Left cardiac atrium (tissue), 4 donors: ENCODE data around the gene IP6K1. TPM values are rescaled to one million over a fixed set of nuclear protein-coding genes. Genes with fewer than 3 reads are reported as not detected.
A peak's percentile ranks its signal among the peaks of the same experiment; 100 is the strongest.

Experiments
- ATAC-seq, 2 donors: fragments of 200-7000 bp; cut with Tn5 transposase; one replicate each; pipeline ENCODE4 v1.9.1; 2020; ENCODE audit warnings: mild to moderate bottlenecking in 2 of 2, moderate library complexity in 2 of 2
- DNase-seq: peaks from one replicate; pipeline ENCODE4 v3.0.0-alpha.2; 2020
- intact Hi-C, 2 donors: fragments of 100-400 bp; cut with DNase I; formaldehyde crosslinking; loops; one replicate each; pipeline versions ENCODE4 v1.14.1 to v1.15.1; 2022 to 2023
- total RNA-seq, 2 donors: library from RNA; stranded (reverse); fragmentation: NEBNext Ultra II Directional; extraction: Animal tissue kit (Norgen Biotek cat#: 25700); gene quantifications; one replicate each; pipeline ENCODE4 v1.2.1, GENCODE V29; 2021
- donor health status: DM: no; HTN: yes; CAD: no.
- donor health status: DM: no; HTN: yes; CAD: no; lungs with severe emphysema.
- donor health status: DM: yes; HTN: yes; CAD: no.
- donor health status: Dilated cardiomyopathy.

Gene IP6K1
- total RNA-seq, 2 donors from 2014 or later, result 22.3 to 22.4 TPM

GRCh38 chr3:49733551-49733950 lies 52.8 kb downstream of the IP6K1 start:
- no peak for ATAC-seq
- no peak for DNase-seq
- intact Hi-C loops, result no loop called here

GRCh38 chr3:49732597-49732996 lies 53.7 kb downstream of the IP6K1 start:
- intact Hi-C loops, result no loop called here
- DNase-seq, result no peak
- no peak for ATAC-seq

- intact Hi-C loops, result no loop called here
- no peak for DNase-seq
- no peak for ATAC-seq
These were observed 56.3 kb downstream of the IP6K1 start for GRCh38 chr3:49729966-49730609.

GRCh38 chr3:49727924-49728361 lies 58.4 kb downstream of the IP6K1 start:
- no peak for DNase-seq

GRCh38 chr3:49727154-49727923 lies 59.0 kb downstream of the IP6K1 start:
- ATAC-seq (no peak), DNase-seq (no peak)
- intact Hi-C loops, result no loop called here

More at GRCh38 chr3:49727924-49728361, 58.4 kb downstream of the IP6K1 start:
- intact Hi-C loops, result no loop called here
- no peak for ATAC-seq

- DNase-seq (no peak), ATAC-seq (no peak)
- intact Hi-C loops, result no loop called here
These were observed 60.2 kb downstream of the IP6K1 start for GRCh38 chr3:49725906-49726681.

- intact Hi-C loops, result no loop called here
- peak; percentile 43 for DNase-seq
- no peak for ATAC-seq
These were observed 61.8 kb downstream of the IP6K1 start for GRCh38 chr3:49724586-49724985.

GRCh38 chr3:49723628-49724551 lies 62.5 kb downstream of the IP6K1 start, which contains the start of gene GMPPB:
Gene GMPPB (minus strand): TSS chr3:49723951. CDS start chr3:49723726, 225 bp downstream.
- ATAC-seq (peak; percentile 89 to 93), DNase-seq (peak; percentile 99)
- intact Hi-C loops, result no loop called here

GRCh38 chr3:49723296-49723627 lies 63.1 kb downstream of the IP6K1 start:
- ATAC-seq, result peak; percentile 22 to 23
- peak; percentile 72 for DNase-seq
- intact Hi-C loops, result no loop called here

GRCh38 chr3:49722896-49723295 lies 63.4 kb downstream of the IP6K1 start:
- intact Hi-C loops, result no loop called here
- DNase-seq (no peak), ATAC-seq (no peak)

GRCh38 chr3:49721896-49722781 lies 64.2 kb downstream of the IP6K1 start:
- DNase-seq (no peak), ATAC-seq (no peak)
- intact Hi-C loops, result no loop called here

GRCh38 chr3:49721596-49721895 lies 64.8 kb downstream of the IP6K1 start:
- no peak for DNase-seq
- intact Hi-C loops, result no loop called here
- no peak for ATAC-seq

GRCh38 chr3:49720855-49721595 lies 65.3 kb downstream of the IP6K1 start:
- intact Hi-C loops, result no loop called here
- ATAC-seq (no peak), DNase-seq (no peak)

- intact Hi-C loops, result no loop called here
- DNase-seq, result peak; percentile 98
- ATAC-seq, result peak; percentile 72 to 79
These were observed 67.0 kb downstream of the IP6K1 start, which contains the start of gene AMIGO3 for GRCh38 chr3:49719214-49719884. Gene AMIGO3 (minus strand): TSS chr3:49719684. CDS start chr3:49719465, 219 bp downstream.

- no peak for DNase-seq
- ATAC-seq, result no peak
- intact Hi-C loops, result no loop called here
These were observed 67.5 kb downstream of the IP6K1 start for GRCh38 chr3:49718858-49719213.

- ATAC-seq, result no peak
- intact Hi-C loops, result no loop called here
- no peak for DNase-seq
These were observed 68.1 kb downstream of the IP6K1 start for GRCh38 chr3:49717959-49718857.
